Measurements from ENCODE around the gene DDC.

- TF ChIP-seq CTCF (IDR thresholded peaks at IDR 0.05; ENCODE audit: extremely low read depth in 1 of 2, insufficient read depth in 1 of 2, low read depth in 1 of 2, low read length in 2 of 2) (no peak), EZH2 (IDR thresholded peaks at IDR 0.05; ENCODE audit: borderline replicate concordance, low read depth, low read length, severe bottlenecking) (no peak), POLR2AphosphoS5 (IDR thresholded peaks at IDR 0.05; ENCODE audit: insufficient read depth, low read depth, low read length) (no peak), POLR2A (IDR thresholded peaks at IDR 0.05; ENCODE audit: low read depth, low read length) (no peak), FOS (IDR thresholded peaks at IDR 0.05; ENCODE audit: borderline replicate concordance, insufficient read depth, low read length) (no peak), MAX (IDR thresholded peaks at IDR 0.05; ENCODE audit: insufficient read depth, insufficient read length) (no peak), JUN (IDR thresholded peaks at IDR 0.05; ENCODE audit: borderline replicate concordance, insufficient read depth, insufficient read length, low read depth) (no peak), MYC (IDR thresholded peaks at IDR 0.05; ENCODE audit: low read depth, low read length) (no peak), GATA2 (IDR thresholded peaks at IDR 0.05; ENCODE audit: insufficient read depth, insufficient read length, low read depth, low read length) (no peak)
Measured at GRCh38 chr7:50507898-50508470, 57.2 kb downstream of the DDC start.
